Panc1 (cell line): Measurements from ENCODE around the gene MX1. TPM values are rescaled to one million over a fixed set of nuclear protein-coding genes. Genes with fewer than 3 reads are reported as not detected.

Experiments used
- ATAC-seq: fragments of 200-7000 bp; cut with Tn5 transposase; 2 replicates; pipeline ENCODE4 v1.9.1; 2020; ENCODE audit warnings: mild to moderate bottlenecking, moderate library complexity
- BruUV-seq: library from RNA; stranded (reverse); fragments of 400-500 nt; replicated peaks from 2 replicates; lab custom pipeline; 2021; lab: Mats Ljungman, UMichigan
- CTCF ChIA-PET: fragments of 300-600 bp; sonication (Branson Sonifier 250); formaldehyde crosslinking; loops from one replicate; lab custom pipeline; 2022; ENCODE audit warnings: antibody characterized with exemption; lab: Charles Lee
- POLR2A ChIA-PET: fragments of 300-600 bp; sonication (Branson Sonifier 250); formaldehyde crosslinking; loops from one replicate; lab custom pipeline; 2022; ENCODE audit warnings: antibody characterized with exemption; lab: Charles Lee
- DNase-seq: peaks from one replicate; pipeline ENCODE4 v3.0.0-alpha.2; 2010; ENCODE audit warnings: low read depth, low spot score
- H3K27ac ChIP-seq: 2 replicates; pipeline ENCODE4 v1.5.1; 2011; ENCODE audit warnings: mild to moderate bottlenecking, low read length, inconsistent platforms
- H3K27me3 ChIP-seq: fragments of 200-500 bp; sonication (Bioruptor generic); 2 replicates; pipeline ENCODE4 v1.6.0; 2014; ENCODE audit warnings: low read length, inconsistent platforms; ENCODE audit not compliant: control insufficient read depth, insufficient read depth
- H3K36me3 ChIP-seq: fragments of 200-500 bp; sonication (Bioruptor generic); 2 replicates; pipeline ENCODE4 v1.5.1; 2014; ENCODE audit warnings: inconsistent platforms, mild to moderate bottlenecking, low read length, moderate library complexity; ENCODE audit not compliant: control insufficient read depth, insufficient read depth
- H3K4me1 ChIP-seq: 2 replicates; pipeline ENCODE4 v1.5.1; 2011; ENCODE audit warnings: inconsistent platforms, mild to moderate bottlenecking, low read length, moderate library complexity; ENCODE audit not compliant: control insufficient read depth, insufficient read depth
- H3K4me3 ChIP-seq, 2 experiments: 2 replicates each; pipeline ENCODE4 v1.5.1; 2011 to 2012; ENCODE audit warnings: low read depth in 2 of 2, low read length in 2 of 2, mild to moderate bottlenecking in 2 of 2, inconsistent platforms in 1 of 2, moderate library complexity in 1 of 2
- H3K9me3 ChIP-seq: fragments of 200-500 bp; sonication (Bioruptor generic); 2 replicates; pipeline ENCODE4 v1.5.1; 2014; ENCODE audit warnings: low read depth, mild to moderate bottlenecking, inconsistent platforms, low read length, moderate library complexity; ENCODE audit not compliant: control insufficient read depth, insufficient read depth
- POLR2AphosphoS5 ChIP-seq: IDR thresholded peaks from 2 replicates; pipeline ENCODE4 v1.6.1; 2012; ENCODE audit warnings: mild to moderate bottlenecking, low read depth, low read length, moderate library complexity
- SIN3A ChIP-seq: IDR thresholded peaks from 2 replicates; pipeline ENCODE4 v1.6.1; 2012; ENCODE audit warnings: low read depth, mild to moderate bottlenecking, low read length, moderate library complexity, borderline replicate concordance; ENCODE audit not compliant: insufficient read depth
- TCF7L2 ChIP-seq: IDR thresholded peaks from 2 replicates; pipeline ENCODE4 v1.6.1; 2011; ENCODE audit warnings: mild to moderate bottlenecking, low read depth, low read length, inconsistent platforms
- in situ Hi-C: cut with HindIII; loops from 2 replicates; pipeline ENCODE4 v1.10.0; 2016; ENCODE audit warnings: low sequenced_read_pairs, low pct_unique_long_range_greater_than_20kb
- intact Hi-C: fragments of 100-400 bp; cut with micrococcal nuclease; formaldehyde crosslinking; loops from one replicate; pipeline ENCODE4 v1.10.0; 2022; ENCODE audit not compliant: unreplicated experiment
- total RNA-seq: library from RNA; stranded (reverse); gene quantifications from one replicate; pipeline ENCODE4 v1.2.1, GENCODE V29; 2021; ENCODE audit not compliant: unreplicated experiment
- TF ChIP-seq, protein P1 (sequence below), 2 experiments: IDR thresholded peaks; 2 replicates each; pipeline ENCODE4 v1.6.1; 2011 to 2012; ENCODE audit warnings: low read depth in 2 of 2, control low read depth in 1 of 2, low read length in 1 of 2, mild to moderate bottlenecking in 1 of 2, moderate library complexity in 1 of 2; ENCODE audit not compliant: insufficient read depth in 1 of 2
- TF ChIP-seq, protein P2 (sequence below): fragments of 450-650 bp; IDR thresholded peaks from 2 replicates; pipeline ENCODE4 v1.5.1; 2017; ENCODE audit warnings: mild to moderate bottlenecking

MX1 gene
- total RNA-seq, 1 experiment from 2014 or later = 7.8 TPM

DNA sequence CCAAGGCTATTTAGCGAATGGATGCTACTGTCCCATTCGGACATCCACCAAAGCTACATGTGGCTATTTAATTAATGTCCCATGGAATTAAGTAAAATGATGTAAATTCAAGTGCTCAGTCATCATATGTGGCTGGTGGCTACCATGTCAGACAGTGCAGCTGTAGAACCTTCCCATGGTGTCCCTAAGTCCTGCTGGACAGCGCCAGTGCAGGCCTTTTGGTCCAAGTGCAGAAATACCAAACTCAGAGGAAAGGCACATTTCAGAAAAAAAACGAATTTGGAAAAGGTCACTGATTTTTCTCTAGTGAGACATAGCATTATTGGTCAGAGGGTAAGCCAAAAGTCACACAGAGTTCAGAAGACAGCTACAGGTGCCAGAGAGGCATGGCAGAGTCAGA, 64.3 kb downstream of the MX1 start:
- in situ Hi-C loops (no loop called here), intact Hi-C loops (no loop called here)
- Histone ChIP-seq H3K27me3 (no peaks in the 10 kb centered on the region), H3K4me3 (no peak overlapping the region), H3K27ac (no peak overlapping the region), H3K36me3 (no peaks in the 10 kb centered on the region; the same call in 1 of the 2 replicates), H3K9me3 (no peaks in the 10 kb centered on the region), H3K4me1 (no peaks in the 10 kb centered on the region)
- DNase-seq = no peak
- BruUV-seq = no TSS peak
- ChIA-PET CTCF (interaction anchor here (0.6 kb wide), 1 partner anchor 122 kb away, joined by 3 read pairs; no protein-coding TSS in a partner anchor), POLR2A (no interaction called here)
- no peak for ATAC-seq
- TF ChIP-seq POLR2AphosphoS5 (no peak), TCF7L2 (no peak)
- TF ChIP-seq, protein P1, sequence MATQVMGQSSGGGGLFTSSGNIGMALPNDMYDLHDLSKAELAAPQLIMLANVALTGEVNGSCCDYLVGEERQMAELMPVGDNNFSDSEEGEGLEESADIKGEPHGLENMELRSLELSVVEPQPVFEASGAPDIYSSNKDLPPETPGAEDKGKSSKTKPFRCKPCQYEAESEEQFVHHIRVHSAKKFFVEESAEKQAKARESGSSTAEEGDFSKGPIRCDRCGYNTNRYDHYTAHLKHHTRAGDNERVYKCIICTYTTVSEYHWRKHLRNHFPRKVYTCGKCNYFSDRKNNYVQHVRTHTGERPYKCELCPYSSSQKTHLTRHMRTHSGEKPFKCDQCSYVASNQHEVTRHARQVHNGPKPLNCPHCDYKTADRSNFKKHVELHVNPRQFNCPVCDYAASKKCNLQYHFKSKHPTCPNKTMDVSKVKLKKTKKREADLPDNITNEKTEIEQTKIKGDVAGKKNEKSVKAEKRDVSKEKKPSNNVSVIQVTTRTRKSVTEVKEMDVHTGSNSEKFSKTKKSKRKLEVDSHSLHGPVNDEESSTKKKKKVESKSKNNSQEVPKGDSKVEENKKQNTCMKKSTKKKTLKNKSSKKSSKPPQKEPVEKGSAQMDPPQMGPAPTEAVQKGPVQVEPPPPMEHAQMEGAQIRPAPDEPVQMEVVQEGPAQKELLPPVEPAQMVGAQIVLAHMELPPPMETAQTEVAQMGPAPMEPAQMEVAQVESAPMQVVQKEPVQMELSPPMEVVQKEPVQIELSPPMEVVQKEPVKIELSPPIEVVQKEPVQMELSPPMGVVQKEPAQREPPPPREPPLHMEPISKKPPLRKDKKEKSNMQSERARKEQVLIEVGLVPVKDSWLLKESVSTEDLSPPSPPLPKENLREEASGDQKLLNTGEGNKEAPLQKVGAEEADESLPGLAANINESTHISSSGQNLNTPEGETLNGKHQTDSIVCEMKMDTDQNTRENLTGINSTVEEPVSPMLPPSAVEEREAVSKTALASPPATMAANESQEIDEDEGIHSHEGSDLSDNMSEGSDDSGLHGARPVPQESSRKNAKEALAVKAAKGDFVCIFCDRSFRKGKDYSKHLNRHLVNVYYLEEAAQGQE (IDR thresholded peaks at IDR 0.05; ENCODE audit: insufficient read depth in 1 of 2, low read depth in 2 of 2, low read length in 1 of 2) = peak; percentile 60 to 74; a peak in 3 of 4 replicates

DNA sequence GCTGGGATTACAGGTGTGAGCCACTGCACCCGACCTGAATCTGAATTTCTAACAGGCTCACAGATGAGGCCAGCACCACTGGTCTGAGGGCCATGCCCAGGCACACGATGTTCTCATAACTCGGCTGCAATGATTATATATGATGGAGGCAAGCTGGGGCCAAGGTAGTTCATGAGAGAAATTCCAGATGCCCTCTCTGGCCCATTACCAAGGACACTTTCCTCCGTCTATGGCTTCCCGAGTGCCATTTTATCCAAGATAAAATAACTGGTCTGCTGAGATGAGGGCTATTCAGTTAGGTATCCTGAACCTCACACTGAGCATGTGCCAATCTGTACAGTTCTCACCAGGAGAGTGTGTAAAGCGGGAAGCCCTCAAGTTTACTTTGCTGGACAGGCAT, 65.4 kb downstream of the MX1 start:
- no peaks in the 10 kb centered on the region for H3K9me3 ChIP-seq
- TF ChIP-seq, protein P2, sequence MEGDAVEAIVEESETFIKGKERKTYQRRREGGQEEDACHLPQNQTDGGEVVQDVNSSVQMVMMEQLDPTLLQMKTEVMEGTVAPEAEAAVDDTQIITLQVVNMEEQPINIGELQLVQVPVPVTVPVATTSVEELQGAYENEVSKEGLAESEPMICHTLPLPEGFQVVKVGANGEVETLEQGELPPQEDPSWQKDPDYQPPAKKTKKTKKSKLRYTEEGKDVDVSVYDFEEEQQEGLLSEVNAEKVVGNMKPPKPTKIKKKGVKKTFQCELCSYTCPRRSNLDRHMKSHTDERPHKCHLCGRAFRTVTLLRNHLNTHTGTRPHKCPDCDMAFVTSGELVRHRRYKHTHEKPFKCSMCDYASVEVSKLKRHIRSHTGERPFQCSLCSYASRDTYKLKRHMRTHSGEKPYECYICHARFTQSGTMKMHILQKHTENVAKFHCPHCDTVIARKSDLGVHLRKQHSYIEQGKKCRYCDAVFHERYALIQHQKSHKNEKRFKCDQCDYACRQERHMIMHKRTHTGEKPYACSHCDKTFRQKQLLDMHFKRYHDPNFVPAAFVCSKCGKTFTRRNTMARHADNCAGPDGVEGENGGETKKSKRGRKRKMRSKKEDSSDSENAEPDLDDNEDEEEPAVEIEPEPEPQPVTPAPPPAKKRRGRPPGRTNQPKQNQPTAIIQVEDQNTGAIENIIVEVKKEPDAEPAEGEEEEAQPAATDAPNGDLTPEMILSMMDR = no peak
- TF ChIP-seq SIN3A (no peak), POLR2AphosphoS5 (no peak), TCF7L2 (no peak)
- TF ChIP-seq, protein P1 (IDR thresholded peaks at IDR 0.05; ENCODE audit: insufficient read depth in 1 of 2, low read depth in 2 of 2, low read length in 1 of 2) = no peak
- CTCF ChIA-PET = no interaction called here
- H3K36me3 ChIP-seq = no peaks in the 10 kb centered on the region; the same call in 1 of the 2 replicates
- no peak overlapping the region for H3K4me3 ChIP-seq
- in situ Hi-C loops (no loop called here), intact Hi-C loops (no loop called here)
- BruUV-seq = no TSS peak
- no peak overlapping the region for H3K27ac ChIP-seq
- POLR2A ChIA-PET = no interaction called here
- no peaks in the 10 kb centered on the region for H3K4me1 ChIP-seq
- no peak for DNase-seq
- H3K27me3 ChIP-seq = no peaks in the 10 kb centered on the region
- ATAC-seq = no peak
